HEK293 (cell line): Measurements from ENCODE around the gene TAF5L.

Experiments
- CTCF ChIA-PET: fragments of 350-600 bp; formaldehyde crosslinking; extraction: SDS; loops from one replicate; lab custom pipeline; 2021; ENCODE audit warnings: antibody characterized with exemption; lab: Yijun Ruan, JAX
- POLR2A ChIA-PET: fragments of 300-600 bp; formaldehyde crosslinking; extraction: SDS; loops from one replicate; lab custom pipeline; 2020; ENCODE audit warnings: antibody characterized with exemption, inconsistent platforms; lab: Yijun Ruan, JAX
- H3K27ac ChIP-seq: fragments of 200-500 bp; sonication (Bioruptor generic); 2 replicates; pipeline ENCODE4 v1.5.1; 2014; ENCODE audit warnings: low read depth, low read length, control low read depth, inconsistent platforms; ENCODE audit errors: extremely low read depth
- H3K36me3 ChIP-seq, 2 experiments: fragments of 200-500 bp in 1 of 2; sonication (Bioruptor generic) in 1 of 2; 1 replicate in 1 of 2; 2 replicates in 1 of 2; pipeline ENCODE4 v1.5.1; 2014 to 2017; ENCODE audit warnings: inconsistent platforms in 2 of 2, low read length in 2 of 2; ENCODE audit not compliant: control insufficient read depth in 2 of 2, insufficient read depth in 1 of 2
- H3K4me1 ChIP-seq: fragments of 200-500 bp; sonication (Bioruptor generic); 2 replicates; pipeline ENCODE4 v1.5.1; 2014; ENCODE audit warnings: mild to moderate bottlenecking, low read length, inconsistent platforms; ENCODE audit not compliant: control insufficient read depth, insufficient read depth
- H3K4me3 ChIP-seq: 2 replicates; pipeline ENCODE4 v1.5.1; 2011; ENCODE audit warnings: low read depth, mild to moderate bottlenecking, control low read depth, low read length, moderate library complexity
- H3K9me3 ChIP-seq: fragments of 200-500 bp; sonication (Bioruptor generic); 2 replicates; pipeline ENCODE4 v1.5.1; 2014; ENCODE audit warnings: low read depth, low read length, inconsistent platforms; ENCODE audit not compliant: control insufficient read depth, insufficient read depth
- EGR2 ChIP-seq: fragments of 450-650 bp; formaldehyde crosslinking; IDR thresholded peaks from 2 replicates; pipeline ENCODE4 v1.5.1; 2016; ENCODE audit warnings: low read depth, missing biosample characterization, missing genetic modification characterization
- HOXD13 ChIP-seq: sonication (generic); formaldehyde crosslinking; IDR thresholded peaks from 2 replicates; pipeline ENCODE4 v1.8.0; 2022; ENCODE audit warnings: missing genetic modification reagents, borderline replicate concordance
- KLF7 ChIP-seq: fragments of 450-650 bp; formaldehyde crosslinking; IDR thresholded peaks from 2 replicates; pipeline ENCODE4 v1.5.1; 2016; ENCODE audit warnings: missing biosample characterization, missing genetic modification characterization, borderline replicate concordance
- KLF9 ChIP-seq: fragments of 450-650 bp; formaldehyde crosslinking; IDR thresholded peaks from 2 replicates; pipeline ENCODE4 v1.5.1; 2016; ENCODE audit warnings: missing biosample characterization, missing genetic modification characterization, low read depth
- OSR2 ChIP-seq: fragments of 450-650 bp; formaldehyde crosslinking; IDR thresholded peaks from 2 replicates; pipeline ENCODE4 v1.5.1; 2016; ENCODE audit warnings: missing biosample characterization, missing genetic modification characterization
- ZFHX2 ChIP-seq: fragments of 450-650 bp; formaldehyde crosslinking; conservative IDR thresholded peaks from 2 replicates; pipeline ENCODE4 v1.5.1; 2016; ENCODE audit warnings: missing biosample characterization, missing genetic modification characterization
- ZNF121 ChIP-seq: fragments of 450-650 bp; formaldehyde crosslinking; IDR thresholded peaks from 2 replicates; pipeline ENCODE4 v1.5.1; 2016; ENCODE audit warnings: missing biosample characterization, missing genetic modification characterization
- ZNF132 ChIP-seq: fragments of 450-650 bp; formaldehyde crosslinking; IDR thresholded peaks from 2 replicates; pipeline ENCODE4 v1.5.1; 2017; ENCODE audit warnings: missing biosample characterization, missing genetic modification characterization, borderline replicate concordance
- ZNF302 ChIP-seq: fragments of 450-650 bp; formaldehyde crosslinking; IDR thresholded peaks from 2 replicates; pipeline ENCODE4 v1.5.1; 2016; ENCODE audit warnings: missing biosample characterization, missing genetic modification characterization, low read depth
- ZNF335 ChIP-seq: fragments of 450-650 bp; formaldehyde crosslinking; conservative IDR thresholded peaks from 2 replicates; pipeline ENCODE4 v1.5.1; 2016; ENCODE audit warnings: missing biosample characterization, missing genetic modification characterization
- ZNF366 ChIP-seq: fragments of 450-650 bp; formaldehyde crosslinking; conservative IDR thresholded peaks from 2 replicates; pipeline ENCODE4 v1.5.1; 2016; ENCODE audit warnings: missing biosample characterization, missing genetic modification characterization
- ZNF416 ChIP-seq: fragments of 450-650 bp; formaldehyde crosslinking; IDR thresholded peaks from 2 replicates; pipeline ENCODE4 v1.5.1; 2016; ENCODE audit warnings: missing biosample characterization, missing genetic modification characterization
- ZNF623 ChIP-seq: fragments of 450-650 bp; formaldehyde crosslinking; IDR thresholded peaks from 2 replicates; pipeline ENCODE4 v1.5.1; 2016; ENCODE audit warnings: missing biosample characterization, missing genetic modification characterization
- ZNF660 ChIP-seq: fragments of 450-650 bp; IDR thresholded peaks from 2 replicates; pipeline ENCODE4 v1.5.1; 2018; ENCODE audit warnings: missing biosample characterization, mild to moderate bottlenecking, missing genetic modification characterization
- ZNF776 ChIP-seq: fragments of 450-650 bp; formaldehyde crosslinking; IDR thresholded peaks from 2 replicates; pipeline ENCODE4 v1.5.0; 2017; ENCODE audit warnings: missing biosample characterization, missing genetic modification characterization, borderline replicate concordance
- ZNF843 ChIP-seq: fragments of 450-650 bp; formaldehyde crosslinking; IDR thresholded peaks from 2 replicates; pipeline ENCODE4 v1.5.1; 2016; ENCODE audit warnings: missing biosample characterization, missing genetic modification characterization
- ZSCAN18 ChIP-seq: fragments of 450-650 bp; formaldehyde crosslinking; IDR thresholded peaks from 2 replicates; pipeline ENCODE4 v1.5.1; 2016; ENCODE audit warnings: missing biosample characterization, missing genetic modification characterization
- TF ChIP-seq, protein P1 (sequence below): fragments of 450-650 bp; formaldehyde crosslinking; IDR thresholded peaks from 2 replicates; pipeline ENCODE4 v1.5.1; 2016; ENCODE audit warnings: missing biosample characterization, missing genetic modification characterization
- TF ChIP-seq, protein P2 (sequence below): fragments of 450-650 bp; formaldehyde crosslinking; IDR thresholded peaks from 2 replicates; pipeline ENCODE4 v1.5.1; 2016; ENCODE audit warnings: missing biosample characterization, missing genetic modification characterization

The TAF5L gene

DNA sequence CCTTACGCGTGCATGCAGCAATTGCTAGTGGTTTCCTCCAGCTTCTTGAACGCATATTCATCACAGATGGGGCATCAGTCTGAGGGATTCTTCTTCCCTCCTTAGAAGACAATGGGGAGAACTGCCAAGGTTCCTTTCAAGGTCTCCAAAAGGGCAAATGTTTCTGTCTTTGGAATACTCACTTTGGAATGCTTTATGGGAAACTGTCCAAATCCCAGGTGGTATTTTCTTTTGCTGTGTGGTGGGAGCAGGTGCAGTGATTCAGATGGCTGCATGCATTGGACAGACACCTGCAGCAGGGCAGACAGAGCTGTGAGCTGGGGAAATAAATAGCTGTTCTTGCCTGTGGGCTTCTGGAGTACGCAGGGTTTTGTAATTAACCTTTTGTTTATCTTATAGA, 40.7 kb upstream of the TAF5L start:
- Histone ChIP-seq H3K27ac (no peak overlapping the region), H3K36me3 (peaks cover 0 to 15% of the 10 kb centered on the region in 2 experiments; a peak in 2 of 3 replicates), H3K9me3 (no peaks in the 10 kb centered on the region), H3K4me1 (0 out of 2 replicates have a peak, but pooled peaks cover 4% of the 10 kb centered on the region), H3K4me3 (no peak overlapping the region)
- POLR2A ChIA-PET = no interaction called here
- CTCF ChIA-PET = interaction anchor here (0.7 to 1.3 kb wide), 3 partner anchors 10 to 643 kb away, joined by 3 read pairs; no protein-coding TSS in a partner anchor
- TF ChIP-seq, protein P1, sequence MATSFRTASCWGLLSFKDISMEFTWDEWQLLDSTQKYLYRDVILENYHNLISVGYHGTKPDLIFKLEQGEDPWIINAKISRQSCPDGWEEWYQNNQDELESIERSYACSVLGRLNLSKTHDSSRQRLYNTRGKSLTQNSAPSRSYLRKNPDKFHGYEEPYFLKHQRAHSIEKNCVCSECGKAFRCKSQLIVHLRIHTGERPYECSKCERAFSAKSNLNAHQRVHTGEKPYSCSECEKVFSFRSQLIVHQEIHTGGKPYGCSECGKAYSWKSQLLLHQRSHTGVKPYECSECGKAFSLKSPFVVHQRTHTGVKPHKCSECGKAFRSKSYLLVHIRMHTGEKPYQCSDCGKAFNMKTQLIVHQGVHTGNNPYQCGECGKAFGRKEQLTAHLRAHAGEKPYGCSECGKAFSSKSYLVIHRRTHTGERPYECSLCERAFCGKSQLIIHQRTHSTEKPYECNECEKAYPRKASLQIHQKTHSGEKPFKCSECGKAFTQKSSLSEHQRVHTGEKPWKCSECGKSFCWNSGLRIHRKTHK (tag by site-specific recombination) = no peak
- TF ChIP-seq ZFHX2 (tag by site-specific recombination) = no peak

DNA sequence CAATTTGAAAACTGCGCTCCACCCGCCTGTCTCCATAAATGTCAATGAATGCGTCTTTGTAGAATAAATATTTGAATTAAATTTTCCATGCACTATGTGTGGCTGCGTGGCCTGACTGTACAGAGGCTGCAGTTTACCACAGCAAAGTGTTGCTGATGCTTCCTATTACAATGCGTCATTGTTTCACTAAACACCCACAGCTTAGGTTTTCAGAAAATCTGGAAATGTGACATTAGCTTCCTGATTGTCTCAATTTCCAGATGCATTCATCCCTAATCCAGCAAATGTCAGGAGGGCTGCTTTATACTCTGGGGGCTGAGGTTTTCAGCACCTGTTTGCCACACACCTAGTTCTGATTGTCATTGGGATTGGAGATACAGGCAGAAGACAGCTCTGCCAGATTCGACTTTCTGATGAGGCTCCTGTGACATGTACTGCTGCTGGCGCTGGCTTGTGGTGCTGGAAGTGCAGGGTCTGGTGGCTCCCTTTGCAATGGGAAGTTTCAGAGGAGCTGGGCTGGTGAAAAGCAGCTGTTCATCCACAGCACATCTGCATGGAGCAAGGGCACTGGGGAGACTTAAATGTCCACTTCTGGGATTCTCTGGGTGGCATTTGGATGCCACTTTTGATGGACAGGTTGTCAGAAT, 40.1 kb upstream of the TAF5L start:
- POLR2A ChIA-PET = interaction anchor here (0.7 kb wide), 1 partner anchor 201 kb away, joined by 3 read pairs; no protein-coding TSS in a partner anchor
- no peak overlapping the region for H3K27ac ChIP-seq

GRCh38 chr1:229664133-229664689, 38.3 kb upstream of the TAF5L start:
- no peak overlapping the region for H3K4me3 ChIP-seq
- CTCF ChIA-PET = no interaction called here
- peaks cover 8 to 24% of the 10 kb centered on the region in 2 experiments for H3K36me3 ChIP-seq
- H3K9me3 ChIP-seq = no peaks in the 10 kb centered on the region
- POLR2A ChIA-PET = no interaction called here
- H3K27ac ChIP-seq = no peak overlapping the region
- TF ChIP-seq ZNF416 (tag by site-specific recombination) (no peak), ZNF776 (tag by site-specific recombination) (no peak), ZNF843 (tag by site-specific recombination) (no peak)
- 0 out of 2 replicates have a peak, but pooled peaks cover 4% of the 10 kb centered on the region for H3K4me1 ChIP-seq

More for the DNA sequence above, 40.1 kb upstream of the TAF5L start:
- Histone ChIP-seq H3K36me3 (peaks cover 0 to 18% of the 10 kb centered on the region in 2 experiments; a peak in 2 of 3 replicates), H3K4me1 (0 out of 2 replicates have a peak, but pooled peaks cover 4% of the 10 kb centered on the region), H3K9me3 (no peaks in the 10 kb centered on the region), H3K4me3 (no peak overlapping the region)
- TF ChIP-seq ZNF660 (no peak), ZNF132 (no peak), ZNF302 (tag by site-specific recombination) (no peak), EGR2 (no peak), ZNF121 (tag by site-specific recombination) (no peak), ZNF335 (tag by site-specific recombination) (no peak)
- TF ChIP-seq, protein P2, sequence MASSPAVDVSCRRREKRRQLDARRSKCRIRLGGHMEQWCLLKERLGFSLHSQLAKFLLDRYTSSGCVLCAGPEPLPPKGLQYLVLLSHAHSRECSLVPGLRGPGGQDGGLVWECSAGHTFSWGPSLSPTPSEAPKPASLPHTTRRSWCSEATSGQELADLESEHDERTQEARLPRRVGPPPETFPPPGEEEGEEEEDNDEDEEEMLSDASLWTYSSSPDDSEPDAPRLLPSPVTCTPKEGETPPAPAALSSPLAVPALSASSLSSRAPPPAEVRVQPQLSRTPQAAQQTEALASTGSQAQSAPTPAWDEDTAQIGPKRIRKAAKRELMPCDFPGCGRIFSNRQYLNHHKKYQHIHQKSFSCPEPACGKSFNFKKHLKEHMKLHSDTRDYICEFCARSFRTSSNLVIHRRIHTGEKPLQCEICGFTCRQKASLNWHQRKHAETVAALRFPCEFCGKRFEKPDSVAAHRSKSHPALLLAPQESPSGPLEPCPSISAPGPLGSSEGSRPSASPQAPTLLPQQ (tag by site-specific recombination) = no peak
- CTCF ChIA-PET = interaction anchor here (0.7 to 1.3 kb wide), 4 partner anchors 10 to 644 kb away, joined by 3 read pairs; no protein-coding TSS in a partner anchor

- Histone ChIP-seq H3K9me3 (no peaks in the 10 kb centered on the region), H3K4me3 (no peak overlapping the region), H3K36me3 (peaks cover 8 to 46% of the 10 kb centered on the region in 2 experiments), H3K4me1 (0 out of 2 replicates have a peak, but pooled peaks cover 4% of the 10 kb centered on the region), H3K27ac (no peak overlapping the region)
- POLR2A ChIA-PET = interaction anchor here (0.7 to 1.0 kb wide), 3 partner anchors 232 to 648 kb away, joined by 3 to 4 read pairs (median 3); no protein-coding TSS in a partner anchor
- CTCF ChIA-PET = interaction anchor here (0.6 to 2.6 kb wide), 23 partner anchors 11 to 650 kb away, joined by 3 to 15 read pairs (median 5); no protein-coding TSS in a partner anchor
- TF ChIP-seq OSR2 (tag by site-specific recombination) (no peak), KLF9 (no peak), KLF7 (tag by site-specific recombination) (no peak), ZSCAN18 (tag by site-specific recombination) (no peak), ZNF623 (tag by site-specific recombination) (no peak), ZNF366 (tag by site-specific recombination) (no peak), HOXD13 (CRISPR knock-in tag) (no peak)
Measured at GRCh38 chr1:229661897-229662296, 36.0 kb upstream of the TAF5L start.
